Measurements from ENCODE around the gene GATAD2A. TPM values are rescaled to one million over a fixed set of nuclear protein-coding genes. Genes with fewer than 3 reads are reported as not detected.

The GATAD2A gene
- total RNA-seq, 1 experiment from 2014 or later, result 189 TPM

DNA sequence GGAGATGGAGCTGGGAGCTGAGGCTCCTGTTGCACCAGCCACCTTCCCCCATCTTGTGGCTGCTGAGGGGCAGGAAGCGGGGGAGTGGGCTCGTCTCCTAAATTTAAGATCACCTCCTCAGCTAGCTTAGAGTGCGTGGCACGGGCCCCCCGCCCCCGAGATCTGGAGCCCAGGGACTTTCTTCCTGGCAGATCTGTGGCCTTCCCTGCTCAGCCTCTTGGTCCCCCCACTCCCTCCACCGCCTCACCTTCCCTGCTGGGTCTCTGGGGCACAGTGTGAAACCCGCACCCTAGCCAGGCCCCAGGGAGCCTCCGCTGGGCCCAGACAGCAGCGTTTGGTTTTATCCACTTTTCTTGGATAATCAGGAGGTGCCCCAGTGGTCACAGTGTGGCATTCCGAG is 49.0 kb upstream of the GATAD2A start:
- no peak overlapping the region for H3T11ph ChIP-seq (ENCODE audit: low read length)
- H3K23ac ChIP-seq (ENCODE audit: insufficient read length, low read depth, low read length), result no peak overlapping the region
- no peak overlapping the region for H3K14ac ChIP-seq (ENCODE audit: insufficient read depth, low read length)
- TF ChIP-seq, protein P1, sequence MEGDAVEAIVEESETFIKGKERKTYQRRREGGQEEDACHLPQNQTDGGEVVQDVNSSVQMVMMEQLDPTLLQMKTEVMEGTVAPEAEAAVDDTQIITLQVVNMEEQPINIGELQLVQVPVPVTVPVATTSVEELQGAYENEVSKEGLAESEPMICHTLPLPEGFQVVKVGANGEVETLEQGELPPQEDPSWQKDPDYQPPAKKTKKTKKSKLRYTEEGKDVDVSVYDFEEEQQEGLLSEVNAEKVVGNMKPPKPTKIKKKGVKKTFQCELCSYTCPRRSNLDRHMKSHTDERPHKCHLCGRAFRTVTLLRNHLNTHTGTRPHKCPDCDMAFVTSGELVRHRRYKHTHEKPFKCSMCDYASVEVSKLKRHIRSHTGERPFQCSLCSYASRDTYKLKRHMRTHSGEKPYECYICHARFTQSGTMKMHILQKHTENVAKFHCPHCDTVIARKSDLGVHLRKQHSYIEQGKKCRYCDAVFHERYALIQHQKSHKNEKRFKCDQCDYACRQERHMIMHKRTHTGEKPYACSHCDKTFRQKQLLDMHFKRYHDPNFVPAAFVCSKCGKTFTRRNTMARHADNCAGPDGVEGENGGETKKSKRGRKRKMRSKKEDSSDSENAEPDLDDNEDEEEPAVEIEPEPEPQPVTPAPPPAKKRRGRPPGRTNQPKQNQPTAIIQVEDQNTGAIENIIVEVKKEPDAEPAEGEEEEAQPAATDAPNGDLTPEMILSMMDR (conservative IDR thresholded peaks at IDR 0.05), result no peak
- Mint-ChIP-seq H3K4me3 (no peak overlapping the region), H3K27ac (no peak overlapping the region), H3K4me1 (no peaks in the 10 kb centered on the region), H3K36me3 (ENCODE audit: insufficient read depth in 1 of 3, low read depth in 3 of 3) (peaks cover 15 to 32% (median 29%) of the 10 kb centered on the region in 3 experiments), H3K27me3 (ENCODE audit: low read depth) (no peaks in the 10 kb centered on the region; the same call in 1 of the 2 replicates), H3K9me3 (no peaks in the 10 kb centered on the region)
- no peak overlapping the region for H2BK120ac ChIP-seq (ENCODE audit: low read depth, low read length, poor library complexity, severe bottlenecking)
- H4K91ac ChIP-seq (ENCODE audit: insufficient read length, low read depth, low read length), result no peak overlapping the region
- no peak for DNase-seq
- no peak overlapping the region for H2BK5ac ChIP-seq (ENCODE audit: insufficient read length, low read length)
- H3K79me2 ChIP-seq (ENCODE audit: insufficient read depth, low read length), result no peaks in the 10 kb centered on the region
- no peak overlapping the region for H3K4ac ChIP-seq (ENCODE audit: low read depth, low read length)
- no peak overlapping the region for H2AFZ ChIP-seq (ENCODE audit: low read length)
- H3K23me2 ChIP-seq (ENCODE audit: insufficient read length, low read depth, low read length, poor library complexity, severe bottlenecking), result no peaks in the 10 kb centered on the region
- H2AK5ac ChIP-seq (ENCODE audit: insufficient read length, low read length), result no peak overlapping the region
- H3K4me2 ChIP-seq (ENCODE audit: insufficient read depth, insufficient read length, low read length), result no peak overlapping the region
- H3K27me3 ChIP-seq (ENCODE audit: insufficient read depth, low read length), result no peaks in the 10 kb centered on the region
- H3K4me1 ChIP-seq (ENCODE audit: insufficient read depth, low read length), result no peaks in the 10 kb centered on the region; the same call in 1 of the 2 replicates
- H2BK12ac ChIP-seq (ENCODE audit: insufficient read length, low read depth, low read length), result no peak overlapping the region
- H3K27ac ChIP-seq (ENCODE audit: insufficient read length, low read depth, low read length), result no peak overlapping the region
- H4K5ac ChIP-seq (ENCODE audit: insufficient read length, low read depth, low read length), result no peak overlapping the region
- H3K9ac ChIP-seq (ENCODE audit: extremely low read depth, insufficient read length, low read length), result no peak overlapping the region
- no peak overlapping the region for H2BK20ac ChIP-seq (ENCODE audit: low read depth, low read length, poor library complexity, severe bottlenecking)
- no peaks in the 10 kb centered on the region for H4K20me1 ChIP-seq (ENCODE audit: control insufficient read depth, insufficient read depth, insufficient read length)
- no peak overlapping the region for H4K8ac ChIP-seq (replicated peaks; ENCODE audit: insufficient read length, low read depth, low read length)
- H3K79me1 ChIP-seq (ENCODE audit: insufficient read depth, low read depth, low read length, poor library complexity, severe bottlenecking), result no peaks in the 10 kb centered on the region
- no peak overlapping the region for H3K56ac ChIP-seq (ENCODE audit: insufficient read length, low read depth, low read length)
- H3K18ac ChIP-seq (ENCODE audit: insufficient read length, low read depth, low read length), result no peak overlapping the region
- H3K9me3 ChIP-seq (ENCODE audit: control insufficient read depth, low read depth, low read length), result no peaks in the 10 kb centered on the region
- no CpG with 5 or more reads among the region's 11 CpGs for WGBS (ENCODE audit: extremely low coverage, insufficient read length, low lambda C conversion rate)
- H2BK15ac ChIP-seq (ENCODE audit: low read depth, low read length), result no peak overlapping the region
